ENCODE results near the gene VPS37D. TPM values are rescaled to one million over a fixed set of nuclear protein-coding genes. Genes with fewer than 3 reads are reported as not detected.

Gene VPS37D
- total RNA-seq, 1 experiment from 2014 or later: 0.85 TPM

DNA sequence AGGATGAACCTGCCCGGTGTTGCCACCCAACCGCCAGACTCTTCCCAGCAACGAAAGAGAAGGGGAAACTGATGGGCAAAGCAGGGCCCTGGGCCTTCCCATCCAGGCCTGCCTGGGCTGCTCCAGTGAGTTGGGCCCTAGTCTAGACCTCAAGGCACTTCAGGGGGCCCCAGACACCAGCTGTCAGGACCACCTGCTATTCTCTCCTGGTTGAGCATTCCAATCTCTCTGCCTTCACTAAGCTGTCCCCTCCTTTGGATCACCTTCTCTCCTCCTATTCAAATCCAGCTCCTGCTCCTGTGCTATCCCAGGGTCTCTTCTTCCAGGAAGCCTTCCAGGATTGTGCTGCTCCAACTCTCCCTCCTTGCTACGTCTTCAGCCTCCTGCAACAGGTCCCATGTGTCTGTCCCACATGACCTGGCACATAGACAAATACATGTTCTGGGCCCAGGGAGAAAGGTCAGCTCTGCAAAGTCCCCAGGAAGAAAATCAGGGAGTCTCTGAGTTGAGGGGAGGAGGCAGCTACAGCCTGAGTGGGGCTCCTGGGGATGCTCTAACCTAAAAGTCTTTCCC, 48.8 kb downstream of the VPS37D start:
- no peak overlapping the region for H3K18ac ChIP-seq (ENCODE audit: insufficient read length, low read depth, low read length)
- H3K9me3 Mint-ChIP-seq: no peaks in the 10 kb centered on the region; a peak in 1 of 5 replicates
- no peaks in the 10 kb centered on the region for H3K4me1 ChIP-seq (ENCODE audit: insufficient read depth, low read length)
- peaks cover 31% of the 10 kb centered on the region for H3K27me3 Mint-ChIP-seq (ENCODE audit: low read depth)
- peaks cover 0 to 10% of the 10 kb centered on the region in 2 experiments; a peak in 2 of 4 replicates for H3K4me1 Mint-ChIP-seq
- H3K27ac Mint-ChIP-seq: no peak overlapping the region
- no peak overlapping the region for H3K56ac ChIP-seq (ENCODE audit: insufficient read length, low read depth, low read length)
- H3K23me2 ChIP-seq (ENCODE audit: insufficient read length, low read depth, low read length, poor library complexity, severe bottlenecking): peaks cover 9% of the 10 kb centered on the region
- H2BK20ac ChIP-seq (ENCODE audit: low read depth, low read length, poor library complexity, severe bottlenecking): no peak overlapping the region
- H2BK5ac ChIP-seq (ENCODE audit: insufficient read length, low read length): no peak overlapping the region
- no peak overlapping the region for H2AK5ac ChIP-seq (ENCODE audit: insufficient read length, low read length)
- H2BK120ac ChIP-seq (ENCODE audit: low read depth, low read length, poor library complexity, severe bottlenecking): no peak overlapping the region
- no peak overlapping the region for H2BK15ac ChIP-seq (ENCODE audit: low read depth, low read length)
- H3K4me3 Mint-ChIP-seq: no peak overlapping the region
- H3K27ac ChIP-seq (ENCODE audit: insufficient read length, low read depth, low read length): no peak overlapping the region
- no CpG with 5 or more reads among the region's 4 CpGs for WGBS (ENCODE audit: extremely low coverage, insufficient read length, low lambda C conversion rate)
- H2BK12ac ChIP-seq (ENCODE audit: insufficient read length, low read depth, low read length): no peak overlapping the region
- H3K79me1 ChIP-seq (ENCODE audit: insufficient read depth, low read depth, low read length, poor library complexity, severe bottlenecking): no peaks in the 10 kb centered on the region
- no peak overlapping the region for H3K9ac ChIP-seq (ENCODE audit: extremely low read depth, insufficient read length, low read length)
- H4K20me1 ChIP-seq (ENCODE audit: control insufficient read depth, insufficient read depth, insufficient read length): no peaks in the 10 kb centered on the region
- no peaks in the 10 kb centered on the region for H3K9me3 ChIP-seq (ENCODE audit: control insufficient read depth, low read depth, low read length)
- no peak overlapping the region for H3K4ac ChIP-seq (ENCODE audit: low read depth, low read length)
- no peak overlapping the region for H4K8ac ChIP-seq (replicated peaks; ENCODE audit: insufficient read length, low read depth, low read length)
- no peak overlapping the region for H4K91ac ChIP-seq (ENCODE audit: insufficient read length, low read depth, low read length)
- H3K23ac ChIP-seq (ENCODE audit: insufficient read length, low read depth, low read length): no peak overlapping the region
- TF ChIP-seq, protein P1, sequence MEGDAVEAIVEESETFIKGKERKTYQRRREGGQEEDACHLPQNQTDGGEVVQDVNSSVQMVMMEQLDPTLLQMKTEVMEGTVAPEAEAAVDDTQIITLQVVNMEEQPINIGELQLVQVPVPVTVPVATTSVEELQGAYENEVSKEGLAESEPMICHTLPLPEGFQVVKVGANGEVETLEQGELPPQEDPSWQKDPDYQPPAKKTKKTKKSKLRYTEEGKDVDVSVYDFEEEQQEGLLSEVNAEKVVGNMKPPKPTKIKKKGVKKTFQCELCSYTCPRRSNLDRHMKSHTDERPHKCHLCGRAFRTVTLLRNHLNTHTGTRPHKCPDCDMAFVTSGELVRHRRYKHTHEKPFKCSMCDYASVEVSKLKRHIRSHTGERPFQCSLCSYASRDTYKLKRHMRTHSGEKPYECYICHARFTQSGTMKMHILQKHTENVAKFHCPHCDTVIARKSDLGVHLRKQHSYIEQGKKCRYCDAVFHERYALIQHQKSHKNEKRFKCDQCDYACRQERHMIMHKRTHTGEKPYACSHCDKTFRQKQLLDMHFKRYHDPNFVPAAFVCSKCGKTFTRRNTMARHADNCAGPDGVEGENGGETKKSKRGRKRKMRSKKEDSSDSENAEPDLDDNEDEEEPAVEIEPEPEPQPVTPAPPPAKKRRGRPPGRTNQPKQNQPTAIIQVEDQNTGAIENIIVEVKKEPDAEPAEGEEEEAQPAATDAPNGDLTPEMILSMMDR (conservative IDR thresholded peaks at IDR 0.05): no peak
- no peak for DNase-seq
- peaks cover 0 to 2% (median 0%) of the 10 kb centered on the region in 3 experiments; a peak in 2 of 7 replicates for H3K36me3 Mint-ChIP-seq (ENCODE audit: insufficient read depth in 1 of 3, low read depth in 3 of 3)
- H3K14ac ChIP-seq (ENCODE audit: insufficient read depth, low read length): no peak overlapping the region
- no peak overlapping the region for H3T11ph ChIP-seq (ENCODE audit: low read length)
- no peak overlapping the region for H4K5ac ChIP-seq (ENCODE audit: insufficient read length, low read depth, low read length)
- no peak overlapping the region for H3K4me2 ChIP-seq (ENCODE audit: insufficient read depth, insufficient read length, low read length)
- peaks cover 3% of the 10 kb centered on the region; the same call in 1 of the 2 replicates for H3K27me3 ChIP-seq (ENCODE audit: insufficient read depth, low read length)
- no peaks in the 10 kb centered on the region for H3K79me2 ChIP-seq (ENCODE audit: insufficient read depth, low read length)
- H2AFZ ChIP-seq (ENCODE audit: low read length): no peak overlapping the region

Data from H9 (cell line).